Left lung (tissue), 10 donors: ENCODE results near the gene ZCCHC13. TPM values are rescaled to one million over a fixed set of nuclear protein-coding genes. Genes with fewer than 3 reads are reported as not detected.

Experiments used
- ATAC-seq: fragments of 200-7000 bp; cut with Tn5 transposase; one replicate; pipeline ENCODE4 v1.9.1; 2020; ENCODE audit warnings: moderate library complexity
- DNase-seq, 4 donors: peaks; one replicate each; pipeline ENCODE4 v3.0.0-alpha.2; 2013 to 2020
- H3K27ac ChIP-seq, 2 donors: fragments of 200-600 bp; sonication (generic) in 1 of 2; one replicate each; pipeline versions ENCODE4 v1.5.0 to v1.8.0; 2020 to 2021
- H3K27me3 ChIP-seq, 2 donors: fragments of 200-600 bp; sonication (generic) in 1 of 2; one replicate each; pipeline versions ENCODE4 v1.5.0 to v1.8.0; 2020 to 2021
- H3K36me3 ChIP-seq, 2 donors: fragments of 200-600 bp; sonication (generic) in 1 of 2; one replicate each; pipeline versions ENCODE4 v1.5.0 to v1.8.0; 2020 to 2021
- H3K4me1 ChIP-seq, 2 donors: fragments of 200-600 bp; one replicate each; pipeline ENCODE4 v1.8.0; 2021
- H3K4me3 ChIP-seq, 2 donors: fragments of 200-600 bp; sonication (generic) in 1 of 2; one replicate each; pipeline versions ENCODE4 v1.5.0 to v1.8.0; 2020 to 2021; ENCODE audit warnings: mild to moderate bottlenecking in 1 of 2
- H3K9me3 ChIP-seq, 2 donors: fragments of 200-600 bp; sonication (generic) in 1 of 2; one replicate each; pipeline versions ENCODE4 v1.5.0 to v1.8.0; 2020 to 2021
- intact Hi-C, 2 donors: fragments of 100-400 bp; cut with DNase I; formaldehyde crosslinking; loops; one replicate each; pipeline versions ENCODE4 v1.11.2 to v1.14.2; 2022
- polyA plus RNA-seq, 6 donors: library from polyadenylated mRNA; unstranded; fragments of 120-200 nt; gene quantifications; one replicate each; pipeline ENCODE4 v1.2.1, GENCODE V29; 2013; ENCODE audit not compliant: insufficient read length in 6 of 6
- total RNA-seq, 2 donors: library from RNA; stranded (reverse); fragmentation: NEBNext Ultra II Directional; extraction: Animal tissue kit (Norgen Biotek cat#: 25700); gene quantifications; one replicate each; pipeline ENCODE4 v1.2.1, GENCODE V29; 2021
- TF ChIP-seq, protein P1 (sequence below), 2 donors: fragments of 200-600 bp; sonication (generic) in 1 of 2; IDR thresholded peaks; one replicate each; pipeline versions ENCODE4 v1.5.0 to v1.8.0; 2021; ENCODE audit warnings: antibody characterized with exemption in 2 of 2
- donor health status: DM: no; HTN: yes; CAD: no.
- donor health status: DM: no; HTN: no; CAD: no.

The ZCCHC13 gene
- total and polyA plus RNA-seq, 8 donors, result not detected

DNA sequence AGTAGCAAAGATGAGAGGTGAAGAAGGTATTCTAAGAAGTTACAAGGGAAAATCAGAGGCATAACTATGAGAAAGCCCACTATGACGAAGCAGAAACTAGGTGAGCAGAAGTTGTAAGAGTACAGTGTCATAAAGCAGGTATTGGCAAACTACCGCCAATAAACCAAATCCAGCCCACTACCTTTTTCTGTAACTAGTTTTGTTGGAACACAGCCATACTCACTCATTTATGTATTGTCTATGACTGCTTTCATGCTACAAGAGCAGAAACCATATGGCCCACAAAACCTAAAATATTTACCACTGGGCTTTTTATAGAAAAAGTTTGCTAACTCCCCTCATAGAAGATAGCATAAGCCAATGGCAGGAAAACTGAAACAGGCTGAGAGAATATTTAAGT lies 31.8 kb upstream of the ZCCHC13 start:
- H3K27me3 ChIP-seq, result no peaks in the 10 kb centered on the region
- H3K36me3 ChIP-seq, result peaks cover 0 to 60% of the 10 kb centered on the region in 2 donors
- DNase-seq (no peak), ATAC-seq (no peak)
- no peak overlapping the region for H3K4me3 ChIP-seq
- no peak overlapping the region for H3K27ac ChIP-seq
- H3K9me3 ChIP-seq, result no peaks in the 10 kb centered on the region
- intact Hi-C loops, result no loop called here
- TF ChIP-seq, protein P1, sequence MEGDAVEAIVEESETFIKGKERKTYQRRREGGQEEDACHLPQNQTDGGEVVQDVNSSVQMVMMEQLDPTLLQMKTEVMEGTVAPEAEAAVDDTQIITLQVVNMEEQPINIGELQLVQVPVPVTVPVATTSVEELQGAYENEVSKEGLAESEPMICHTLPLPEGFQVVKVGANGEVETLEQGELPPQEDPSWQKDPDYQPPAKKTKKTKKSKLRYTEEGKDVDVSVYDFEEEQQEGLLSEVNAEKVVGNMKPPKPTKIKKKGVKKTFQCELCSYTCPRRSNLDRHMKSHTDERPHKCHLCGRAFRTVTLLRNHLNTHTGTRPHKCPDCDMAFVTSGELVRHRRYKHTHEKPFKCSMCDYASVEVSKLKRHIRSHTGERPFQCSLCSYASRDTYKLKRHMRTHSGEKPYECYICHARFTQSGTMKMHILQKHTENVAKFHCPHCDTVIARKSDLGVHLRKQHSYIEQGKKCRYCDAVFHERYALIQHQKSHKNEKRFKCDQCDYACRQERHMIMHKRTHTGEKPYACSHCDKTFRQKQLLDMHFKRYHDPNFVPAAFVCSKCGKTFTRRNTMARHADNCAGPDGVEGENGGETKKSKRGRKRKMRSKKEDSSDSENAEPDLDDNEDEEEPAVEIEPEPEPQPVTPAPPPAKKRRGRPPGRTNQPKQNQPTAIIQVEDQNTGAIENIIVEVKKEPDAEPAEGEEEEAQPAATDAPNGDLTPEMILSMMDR (IDR thresholded peaks at IDR 0.05), result no peak
- H3K4me1 ChIP-seq, result no peaks in the 10 kb centered on the region

GRCh38 chrX:74274516-74274915 lies 29.5 kb upstream of the ZCCHC13 start:
- Histone ChIP-seq H3K4me1 (no peaks in the 10 kb centered on the region), H3K27ac (no peak overlapping the region), H3K9me3 (no peaks in the 10 kb centered on the region), H3K4me3 (no peak overlapping the region), H3K27me3 (no peaks in the 10 kb centered on the region), H3K36me3 (peaks cover 0 to 69% of the 10 kb centered on the region in 2 donors)
- DNase-seq, result no peak
- ATAC-seq, result no peak
- intact Hi-C loops, result no loop called here
- TF ChIP-seq, protein P1 (IDR thresholded peaks at IDR 0.05), result no peak

DNA sequence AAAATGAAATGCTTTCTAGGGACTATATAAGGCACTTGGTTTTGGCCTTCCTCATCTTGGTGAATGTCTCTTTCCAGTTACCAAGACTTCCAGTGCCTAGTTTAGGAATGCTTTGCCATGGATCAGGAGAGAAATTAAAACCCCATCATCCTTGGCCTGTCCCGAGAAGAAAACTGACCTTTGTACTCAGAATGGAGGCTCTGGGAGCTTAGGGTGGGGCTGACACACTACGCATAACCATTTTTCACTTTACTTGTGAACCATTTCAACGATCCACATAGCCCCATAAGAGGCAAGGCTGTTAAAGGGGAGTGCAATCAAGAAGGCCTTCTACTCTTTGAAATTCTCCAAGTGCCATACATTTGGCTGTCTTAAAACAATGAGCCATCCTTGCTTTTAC lies 26.7 kb upstream of the ZCCHC13 start:
- TF ChIP-seq, protein P1 (IDR thresholded peaks at IDR 0.05), result no peak
- intact Hi-C loops, result no loop called here
- Histone ChIP-seq H3K36me3 (peaks cover 0 to 91% of the 10 kb centered on the region in 2 donors), H3K9me3 (no peaks in the 10 kb centered on the region), H3K27ac (no peak overlapping the region), H3K4me1 (no peaks in the 10 kb centered on the region), H3K4me3 (no peak overlapping the region), H3K27me3 (no peaks in the 10 kb centered on the region)
- ATAC-seq, result no peak
- DNase-seq, result no peak

DNA sequence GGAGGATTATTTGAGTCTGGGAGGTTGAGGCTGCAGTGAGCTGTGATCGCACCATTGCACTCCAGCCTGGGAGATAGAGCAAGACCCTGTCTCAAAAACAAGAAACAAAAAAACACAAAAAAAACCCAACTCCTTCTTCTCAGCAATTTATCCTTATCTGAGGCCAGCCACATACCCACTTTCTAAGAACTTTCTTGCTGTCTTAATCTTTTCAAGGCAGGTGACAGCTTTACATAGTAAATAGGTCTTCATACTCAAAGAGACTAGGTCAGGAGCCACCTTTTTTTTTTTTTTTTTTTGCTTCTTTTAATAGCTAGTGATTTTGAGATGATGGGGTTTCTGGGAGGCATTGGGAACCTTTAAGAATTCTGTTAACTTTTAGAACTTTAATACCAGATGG lies 26.1 kb upstream of the ZCCHC13 start:
- no peak overlapping the region for H3K27ac ChIP-seq
- peaks cover 0 to 89% of the 10 kb centered on the region in 2 donors for H3K36me3 ChIP-seq

GRCh38 chrX:74280759-74281158 lies 23.2 kb upstream of the ZCCHC13 start:
- DNase-seq, result no peak
- H3K27ac ChIP-seq, result no peak overlapping the region
- no peak for ATAC-seq
- H3K27me3 ChIP-seq, result peaks cover 0 to 4% of the 10 kb centered on the region in 2 donors
- intact Hi-C loops, result no loop called here
- H3K4me1 ChIP-seq, result no peaks in the 10 kb centered on the region
- H3K36me3 ChIP-seq, result peaks cover 0 to 72% of the 10 kb centered on the region in 2 donors
- no peaks in the 10 kb centered on the region for H3K9me3 ChIP-seq
- TF ChIP-seq, protein P1 (IDR thresholded peaks at IDR 0.05), result no peak
- H3K4me3 ChIP-seq, result no peak overlapping the region

More for the DNA sequence above, 26.1 kb upstream of the ZCCHC13 start:
- DNase-seq (no peak), ATAC-seq (no peak)
- H3K4me1 ChIP-seq, result no peaks in the 10 kb centered on the region
- H3K27me3 ChIP-seq, result no peaks in the 10 kb centered on the region
- H3K4me3 ChIP-seq, result no peak overlapping the region
- no peaks in the 10 kb centered on the region for H3K9me3 ChIP-seq
- intact Hi-C loops, result no loop called here
- TF ChIP-seq, protein P1 (IDR thresholded peaks at IDR 0.05), result no peak
